GM12878 (cell line): ENCODE results near the gene STRN4. TPM values are rescaled to one million over a fixed set of nuclear protein-coding genes. Genes with fewer than 3 reads are reported as not detected.

Experiments
- ATAC-seq: fragments of 200-7000 bp; cut with Tn5 transposase; 3 replicates; pipeline ENCODE4 v1.9.1; 2020; ENCODE audit warnings: mild to moderate bottlenecking, moderate library complexity
- BruUV-seq: library from RNA; stranded (reverse); fragments of 400-500 nt; replicated peaks from 2 replicates; lab custom pipeline; 2021; lab: Mats Ljungman, UMichigan
- CTCF ChIA-PET: fragments of 300-600 bp; sonication (Branson Sonifier 250); formaldehyde crosslinking; extraction: SDS; loops from one replicate; lab custom pipeline; 2021; ENCODE audit warnings: inconsistent platforms; lab: Yijun Ruan, JAX
- POLR2A ChIA-PET: fragments of 350-600 bp; formaldehyde crosslinking; extraction: SDS; loops from one replicate; lab custom pipeline; 2021; ENCODE audit warnings: inconsistent platforms; lab: Charles Lee
- RAD21 ChIA-PET: fragments of 300-600 bp; sonication (Branson Sonifier 250); formaldehyde crosslinking; loops from one replicate; lab custom pipeline; 2023; ENCODE audit warnings: antibody characterized with exemption; ENCODE audit not compliant: unreplicated experiment; lab: Charles Lee
- SMC1A ChIA-PET: fragments of 300-600 bp; sonication (Branson Sonifier 250); formaldehyde crosslinking; loops from one replicate; lab custom pipeline; 2023; ENCODE audit not compliant: unreplicated experiment, uncharacterized antibody; lab: Charles Lee
- DNase-seq: peaks from one replicate; pipeline ENCODE4 v3.0.0-alpha.2; 2011; ENCODE audit warnings: low read depth, low spot score
- FAIRE-seq: peaks from 3 replicates; lab custom pipeline; 2011; peaks lifted over from hg19 to GRCh38; lab: Jason Lieb, UNC
- H2AFZ ChIP-seq: 2 replicates; pipeline ENCODE4 v1.6.0; 2011; ENCODE audit warnings: low read depth, low read length, control low read depth; ENCODE audit not compliant: control insufficient read depth
- H3K27ac ChIP-seq: 2 replicates; pipeline ENCODE4 v1.5.1; 2011; ENCODE audit warnings: control low read depth; ENCODE audit not compliant: control insufficient read depth, insufficient read depth
- H3K27me3 ChIP-seq, 2 experiments: replicated peaks in 1 of 2; 2 replicates each; pipeline versions ENCODE4 v1.6.0 to v1.6.1; 2011; ENCODE audit warnings: low read length in 1 of 2; ENCODE audit not compliant: control insufficient read depth in 2 of 2, insufficient read depth in 2 of 2
- H3K36me3 ChIP-seq, 2 experiments: 2 replicates each; pipeline ENCODE4 v1.5.1; 2011; ENCODE audit warnings: low read length in 1 of 2; ENCODE audit not compliant: control insufficient read depth in 2 of 2, insufficient read depth in 2 of 2
- H3K4me1 ChIP-seq: 2 replicates; pipeline ENCODE4 v1.6.1; 2011; ENCODE audit warnings: mild to moderate bottlenecking, low read length, moderate library complexity, mixed read lengths; ENCODE audit not compliant: control insufficient read depth, insufficient read depth
- H3K4me2 ChIP-seq: 2 replicates; pipeline ENCODE4 v1.6.0; 2011; ENCODE audit warnings: control low read depth; ENCODE audit not compliant: control insufficient read depth, insufficient read depth
- H3K4me3 ChIP-seq: fragments of 200-600 bp; sonication (generic); 2 replicates; pipeline ENCODE4 v1.5.1; 2016
- H3K79me2 ChIP-seq: 2 replicates; pipeline ENCODE4 v1.6.0; 2011; ENCODE audit warnings: low read length; ENCODE audit not compliant: control insufficient read depth, insufficient read depth
- H3K9ac ChIP-seq: 2 replicates; pipeline ENCODE4 v1.8.0; 2011; ENCODE audit warnings: low read length, control low read depth, mixed read lengths; ENCODE audit not compliant: control insufficient read depth, insufficient read depth
- H3K9me3 ChIP-seq: replicated peaks from 3 replicates; pipeline ENCODE4 v1.5.1; 2011; ENCODE audit warnings: mild to moderate bottlenecking, low read length; ENCODE audit not compliant: control insufficient read depth, insufficient read depth
- H4K20me1 ChIP-seq: 2 replicates; pipeline ENCODE4 v1.6.0; 2011; ENCODE audit not compliant: control insufficient read depth, insufficient read depth
- ATF2 ChIP-seq: IDR thresholded peaks from 2 replicates; pipeline ENCODE4 v1.6.1; 2012; ENCODE audit warnings: low read length, inconsistent platforms
- ATF7 ChIP-seq: fragments of 450-650 bp; IDR thresholded peaks from 2 replicates; pipeline ENCODE4 v1.6.1; 2016; ENCODE audit warnings: low read depth, mild to moderate bottlenecking
- BHLHE40 ChIP-seq, 2 experiments: fragments of 450-650 bp in 1 of 2; IDR thresholded peaks; 2 replicates each; pipeline ENCODE4 v1.6.1; 2011 to 2017; ENCODE audit warnings: low read depth in 2 of 2, borderline replicate concordance in 1 of 2, improper control_type of control experiment in 1 of 2, low read length in 1 of 2, mild to moderate bottlenecking in 1 of 2
- BMI1 ChIP-seq: fragments of 450-650 bp; IDR thresholded peaks from 2 replicates; pipeline ENCODE4 v1.6.1; 2016; ENCODE audit warnings: mild to moderate bottlenecking, moderate library complexity, borderline replicate concordance
- CREB1 ChIP-seq: IDR thresholded peaks from 2 replicates; pipeline ENCODE4 v1.6.1; 2012; ENCODE audit warnings: low read depth, mild to moderate bottlenecking, inconsistent platforms
- FOXM1 ChIP-seq: IDR thresholded peaks from 2 replicates; pipeline ENCODE4 v1.6.1; 2012; ENCODE audit warnings: low read depth, mild to moderate bottlenecking, inconsistent platforms, low read length, moderate library complexity
- IRF3 ChIP-seq: fragments of 450-650 bp; IDR thresholded peaks from 2 replicates; pipeline ENCODE4 v1.6.1; 2014; ENCODE audit warnings: mild to moderate bottlenecking
- JUNB ChIP-seq: IDR thresholded peaks from 2 replicates; pipeline ENCODE4 v1.6.1; 2016; ENCODE audit warnings: antibody characterized with exemption, mild to moderate bottlenecking
- PAX5 ChIP-seq: IDR thresholded peaks from 2 replicates; pipeline ENCODE4 v1.6.1; 2011; ENCODE audit warnings: low read depth, low read length, borderline replicate concordance
- PKNOX1 ChIP-seq: fragments of 450-650 bp; IDR thresholded peaks from 2 replicates; pipeline ENCODE4 v1.6.1; 2016; ENCODE audit warnings: mild to moderate bottlenecking
- ZBED1 ChIP-seq: IDR thresholded peaks from 2 replicates; pipeline ENCODE4 v1.6.1; 2016; ENCODE audit warnings: borderline replicate concordance
- ZNF207 ChIP-seq: fragments of 450-650 bp; IDR thresholded peaks from 2 replicates; pipeline ENCODE4 v1.6.1; 2014; ENCODE audit warnings: antibody characterized with exemption, mild to moderate bottlenecking, borderline replicate concordance
- WGBS: methylation state at CpG from one replicate; pipeline ENCODE4 v1.1.6; 2016; ENCODE audit warnings: low lambda C conversion rate; ENCODE audit not compliant: insufficient replicate concordance, insufficient coverage; ENCODE audit errors: missing lambda C conversion rate; 5-methylcytosine and 5-hydroxymethylcytosine counted together
- in situ Hi-C: fragments of 300-500 bp; cut with MboI; formaldehyde crosslinking; loops from 9 replicates; pipeline ENCODE4 v1.14.3; 2018; ENCODE audit warnings: mixed read lengths
- intact Hi-C: fragments of 100-400 bp; cut with micrococcal nuclease; formaldehyde crosslinking; loops from one replicate; pipeline ENCODE4 v1.14.2; 2022; ENCODE audit not compliant: unreplicated experiment
- polyA plus RNA-seq, 11 experiments: library from polyadenylated mRNA; depleted of rRNA in 4 of 11; unstranded in 6 of 11; stranded (reverse) in 5 of 11; fragments of >200 nt; fragmentation: Nextera tagmentation in 4 of 11; fragmentation: Illumina TruSeq in 1 of 11; extraction: Ambion mirVana in 4 of 11; extraction: Trizol in 1 of 11; gene quantifications; 1 replicate in 1 of 11; 2 replicates in 10 of 11; pipeline versions ENCODE4 v1.2.1 to v1.2.3, GENCODE V29; 2011 to 2016; ENCODE audit warnings: inconsistent platforms in 2 of 11, missing spikeins in 2 of 11, low read depth in 1 of 11
- total RNA-seq, 4 experiments: library from RNA; depleted of rRNA in 3 of 4; stranded (reverse); fragments of >200 nt in 3 of 4; fragmentation: Illumina TruSeq in 1 of 4; extraction: Trizol in 1 of 4; gene quantifications; 2 replicates each; pipeline versions ENCODE4 v1.2.1 to v1.2.3, GENCODE V29; 2013 to 2021
- TF ChIP-seq, protein P1 (sequence below): IDR thresholded peaks from 2 replicates; pipeline ENCODE4 v1.6.1; 2011; ENCODE audit warnings: mild to moderate bottlenecking, low read depth, low read length, moderate library complexity; ENCODE audit not compliant: insufficient replicate concordance
- TF ChIP-seq, protein P2 (sequence below): IDR thresholded peaks from 2 replicates; pipeline ENCODE4 v1.6.1; 2012; ENCODE audit warnings: mild to moderate bottlenecking, low read depth, low read length

STRN4 gene
- total and polyA plus RNA-seq, 10 of the 15 experiments (the other 5 are each of a cell fraction or from before 2014, with no cell fraction given): 0.42 to 62.8 (median 22.5) TPM

DNA sequence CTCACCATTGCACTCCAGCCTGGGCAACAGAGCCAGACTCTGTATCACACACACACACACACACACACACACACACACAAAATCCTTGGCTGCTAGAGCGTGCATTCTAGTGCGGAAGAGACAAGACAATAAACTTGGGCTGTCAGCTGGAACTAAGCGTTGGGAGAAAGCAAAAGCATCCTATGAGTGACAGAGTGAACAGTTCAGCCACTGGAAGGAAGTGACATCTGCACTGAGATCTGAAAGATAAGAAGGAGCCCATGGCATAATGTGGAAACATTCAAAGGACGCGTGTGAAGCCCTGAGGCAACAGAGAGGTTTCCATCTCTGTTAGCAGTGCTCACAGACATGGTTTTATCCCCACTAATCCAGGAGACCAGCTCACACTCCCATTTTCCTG is 45.7 kb upstream of the STRN4 start (continued):
- TF ChIP-seq, protein P1, sequence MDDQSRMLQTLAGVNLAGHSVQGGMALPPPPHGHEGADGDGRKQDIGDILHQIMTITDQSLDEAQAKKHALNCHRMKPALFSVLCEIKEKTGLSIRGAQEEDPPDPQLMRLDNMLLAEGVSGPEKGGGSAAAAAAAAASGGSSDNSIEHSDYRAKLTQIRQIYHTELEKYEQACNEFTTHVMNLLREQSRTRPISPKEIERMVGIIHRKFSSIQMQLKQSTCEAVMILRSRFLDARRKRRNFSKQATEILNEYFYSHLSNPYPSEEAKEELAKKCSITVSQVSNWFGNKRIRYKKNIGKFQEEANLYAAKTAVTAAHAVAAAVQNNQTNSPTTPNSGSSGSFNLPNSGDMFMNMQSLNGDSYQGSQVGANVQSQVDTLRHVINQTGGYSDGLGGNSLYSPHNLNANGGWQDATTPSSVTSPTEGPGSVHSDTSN: peak; percentile 65
- no peak for TF ChIP-seq FOXM1
- no peak for TF ChIP-seq ATF2
- TF ChIP-seq BMI1: no peak
- TF ChIP-seq JUNB: no peak
- TF ChIP-seq PKNOX1: peak; percentile 88

DNA sequence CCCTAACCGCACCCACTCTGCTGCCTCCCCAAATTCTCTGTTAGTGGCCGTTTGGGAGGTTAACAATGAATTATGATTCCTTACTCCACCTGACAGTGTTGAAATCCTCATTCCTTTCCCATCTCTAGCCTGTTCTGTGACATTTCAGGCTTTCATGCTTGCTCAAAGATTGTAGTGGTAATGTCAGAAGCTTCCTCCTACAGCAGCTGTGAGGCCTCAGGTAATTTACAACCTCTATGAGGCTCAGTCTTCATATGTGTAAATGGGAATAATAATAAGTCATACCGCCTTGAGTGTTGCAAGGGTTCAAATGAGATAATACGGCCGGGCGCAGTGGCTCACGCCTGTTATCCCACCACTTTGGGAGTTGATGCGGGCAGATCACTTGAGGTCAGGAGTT is 43.1 kb upstream of the STRN4 start:
- ATAC-seq (no peak), DNase-seq (no peak), FAIRE-seq (no peak)
- RAD21 ChIA-PET: interaction anchor here (1.9 kb wide), 1 partner anchor 33 kb away, joined by 6 read pairs; no protein-coding TSS in a partner anchor
- Histone ChIP-seq H2AFZ (no peak overlapping the region), H4K20me1 (no peaks in the 10 kb centered on the region; the same call in 1 of the 2 replicates), H3K27ac (no peak overlapping the region), H3K79me2 (peaks cover 41% of the 10 kb centered on the region), H3K36me3 (no peaks in the 10 kb centered on the region), H3K4me2 (no peak overlapping the region), H3K9me3 (no peaks in the 10 kb centered on the region; the same call in 2 of the 3 replicates), H3K9ac (no peak overlapping the region), H3K4me3 (no peak overlapping the region), H3K4me1 (0 out of 2 replicates have a peak, but pooled peaks cover 3% of the 10 kb centered on the region), H3K27me3 (no peaks in the 10 kb centered on the region; a peak in 1 of 4 replicates)
- intact Hi-C loops: loop anchor here (5.0 kb wide), 1 partner anchor 33 kb away; no protein-coding TSS in a partner anchor
- in situ Hi-C loops: no loop called here
- SMC1A ChIA-PET: interaction anchor here (0.8 to 1.5 kb wide), 5 partner anchors 19 to 51 kb away, joined by 3 to 4 read pairs (median 3); no protein-coding TSS in a partner anchor
- BruUV-seq: no TSS peak
- POLR2A ChIA-PET: interaction anchor here (0.7 to 3.1 kb wide), 5 partner anchors 16 to 1742 kb away, joined by 4 to 13 read pairs (median 8); no protein-coding TSS in a partner anchor
- CTCF ChIA-PET: interaction anchor here (0.5 to 3.1 kb wide), 5 partner anchors 10 to 36 kb away, joined by 3 to 13 read pairs (median 3); no protein-coding TSS in a partner anchor
- 77% methylated on average over 8 of the region's 8 CpGs for WGBS
- TF ChIP-seq PAX5 (no peak), IRF3 (no peak), ZNF207 (no peak), BHLHE40 (IDR thresholded peaks at IDR 0.05; ENCODE audit: borderline replicate concordance in 1 of 2, low read depth in 2 of 2, low read length in 1 of 2) (no peak), ZBED1 (no peak), CREB1 (no peak), ATF7 (no peak)
- TF ChIP-seq, protein P2, sequence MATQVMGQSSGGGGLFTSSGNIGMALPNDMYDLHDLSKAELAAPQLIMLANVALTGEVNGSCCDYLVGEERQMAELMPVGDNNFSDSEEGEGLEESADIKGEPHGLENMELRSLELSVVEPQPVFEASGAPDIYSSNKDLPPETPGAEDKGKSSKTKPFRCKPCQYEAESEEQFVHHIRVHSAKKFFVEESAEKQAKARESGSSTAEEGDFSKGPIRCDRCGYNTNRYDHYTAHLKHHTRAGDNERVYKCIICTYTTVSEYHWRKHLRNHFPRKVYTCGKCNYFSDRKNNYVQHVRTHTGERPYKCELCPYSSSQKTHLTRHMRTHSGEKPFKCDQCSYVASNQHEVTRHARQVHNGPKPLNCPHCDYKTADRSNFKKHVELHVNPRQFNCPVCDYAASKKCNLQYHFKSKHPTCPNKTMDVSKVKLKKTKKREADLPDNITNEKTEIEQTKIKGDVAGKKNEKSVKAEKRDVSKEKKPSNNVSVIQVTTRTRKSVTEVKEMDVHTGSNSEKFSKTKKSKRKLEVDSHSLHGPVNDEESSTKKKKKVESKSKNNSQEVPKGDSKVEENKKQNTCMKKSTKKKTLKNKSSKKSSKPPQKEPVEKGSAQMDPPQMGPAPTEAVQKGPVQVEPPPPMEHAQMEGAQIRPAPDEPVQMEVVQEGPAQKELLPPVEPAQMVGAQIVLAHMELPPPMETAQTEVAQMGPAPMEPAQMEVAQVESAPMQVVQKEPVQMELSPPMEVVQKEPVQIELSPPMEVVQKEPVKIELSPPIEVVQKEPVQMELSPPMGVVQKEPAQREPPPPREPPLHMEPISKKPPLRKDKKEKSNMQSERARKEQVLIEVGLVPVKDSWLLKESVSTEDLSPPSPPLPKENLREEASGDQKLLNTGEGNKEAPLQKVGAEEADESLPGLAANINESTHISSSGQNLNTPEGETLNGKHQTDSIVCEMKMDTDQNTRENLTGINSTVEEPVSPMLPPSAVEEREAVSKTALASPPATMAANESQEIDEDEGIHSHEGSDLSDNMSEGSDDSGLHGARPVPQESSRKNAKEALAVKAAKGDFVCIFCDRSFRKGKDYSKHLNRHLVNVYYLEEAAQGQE: no peak
